ENCODE results near the gene CMBL. TPM values are rescaled to one million over a fixed set of nuclear protein-coding genes. Genes with fewer than 3 reads are reported as not detected.

Gene CMBL
- total RNA-seq, 3 donors from 2014 or later, result 8.2 to 9.4 (median 9.2) TPM

DNA sequence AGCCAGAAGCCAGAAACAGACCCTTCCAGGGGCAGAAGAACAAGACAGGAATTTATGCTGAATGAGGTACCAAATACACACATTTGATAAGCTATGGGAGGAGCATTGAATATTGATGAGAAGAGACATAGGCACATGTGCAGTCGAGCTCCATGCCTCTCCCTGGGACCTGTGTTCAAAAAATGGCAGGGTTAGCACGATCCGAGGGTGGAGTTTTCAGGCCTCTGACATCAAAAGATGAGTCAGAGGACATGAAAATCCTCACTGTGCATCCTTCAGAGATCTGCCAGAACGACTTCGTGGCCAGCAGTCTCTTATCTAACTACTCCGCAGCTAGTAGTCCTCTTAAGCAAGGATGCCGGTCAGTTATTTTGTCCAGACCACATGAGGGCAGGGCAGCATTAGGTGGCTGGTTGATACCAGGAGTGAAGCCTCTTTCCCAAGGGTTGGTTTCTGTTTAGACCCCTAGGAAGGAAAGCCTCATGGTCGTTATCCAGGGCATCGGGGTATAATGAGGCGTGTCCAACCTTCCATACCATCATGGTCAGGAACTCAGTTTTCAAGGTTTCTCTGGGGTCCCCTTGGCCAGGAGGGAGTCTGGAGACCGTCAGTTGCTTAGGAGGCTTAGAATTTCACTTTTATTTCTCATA lies 11.6 kb upstream of the CMBL start:
- Histone ChIP-seq H3K27me3 (no peaks in the 10 kb centered on the region), H3K4me1 (no peaks in the 10 kb centered on the region), H3K36me3 (no peaks in the 10 kb centered on the region), H3K4me3 (no peak overlapping the region), H3K27ac (no peak overlapping the region), H3K9me3 (no peaks in the 10 kb centered on the region)
- intact Hi-C loops (cut with DNase I; ENCODE audit: low total_unique reads), result loop anchor here (10.0 kb wide), 1 partner anchor 945 kb away; no protein-coding TSS in a partner anchor
- TF ChIP-seq, protein P1, sequence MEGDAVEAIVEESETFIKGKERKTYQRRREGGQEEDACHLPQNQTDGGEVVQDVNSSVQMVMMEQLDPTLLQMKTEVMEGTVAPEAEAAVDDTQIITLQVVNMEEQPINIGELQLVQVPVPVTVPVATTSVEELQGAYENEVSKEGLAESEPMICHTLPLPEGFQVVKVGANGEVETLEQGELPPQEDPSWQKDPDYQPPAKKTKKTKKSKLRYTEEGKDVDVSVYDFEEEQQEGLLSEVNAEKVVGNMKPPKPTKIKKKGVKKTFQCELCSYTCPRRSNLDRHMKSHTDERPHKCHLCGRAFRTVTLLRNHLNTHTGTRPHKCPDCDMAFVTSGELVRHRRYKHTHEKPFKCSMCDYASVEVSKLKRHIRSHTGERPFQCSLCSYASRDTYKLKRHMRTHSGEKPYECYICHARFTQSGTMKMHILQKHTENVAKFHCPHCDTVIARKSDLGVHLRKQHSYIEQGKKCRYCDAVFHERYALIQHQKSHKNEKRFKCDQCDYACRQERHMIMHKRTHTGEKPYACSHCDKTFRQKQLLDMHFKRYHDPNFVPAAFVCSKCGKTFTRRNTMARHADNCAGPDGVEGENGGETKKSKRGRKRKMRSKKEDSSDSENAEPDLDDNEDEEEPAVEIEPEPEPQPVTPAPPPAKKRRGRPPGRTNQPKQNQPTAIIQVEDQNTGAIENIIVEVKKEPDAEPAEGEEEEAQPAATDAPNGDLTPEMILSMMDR (IDR thresholded peaks at IDR 0.05), result no peak
- TF ChIP-seq POLR2AphosphoS5 (IDR thresholded peaks at IDR 0.05), result no peak
- no peak for TF ChIP-seq POLR2A (IDR thresholded peaks at IDR 0.05)
- DNase-seq (ENCODE audit: low spot score in 2 of 2), result no peak

DNA sequence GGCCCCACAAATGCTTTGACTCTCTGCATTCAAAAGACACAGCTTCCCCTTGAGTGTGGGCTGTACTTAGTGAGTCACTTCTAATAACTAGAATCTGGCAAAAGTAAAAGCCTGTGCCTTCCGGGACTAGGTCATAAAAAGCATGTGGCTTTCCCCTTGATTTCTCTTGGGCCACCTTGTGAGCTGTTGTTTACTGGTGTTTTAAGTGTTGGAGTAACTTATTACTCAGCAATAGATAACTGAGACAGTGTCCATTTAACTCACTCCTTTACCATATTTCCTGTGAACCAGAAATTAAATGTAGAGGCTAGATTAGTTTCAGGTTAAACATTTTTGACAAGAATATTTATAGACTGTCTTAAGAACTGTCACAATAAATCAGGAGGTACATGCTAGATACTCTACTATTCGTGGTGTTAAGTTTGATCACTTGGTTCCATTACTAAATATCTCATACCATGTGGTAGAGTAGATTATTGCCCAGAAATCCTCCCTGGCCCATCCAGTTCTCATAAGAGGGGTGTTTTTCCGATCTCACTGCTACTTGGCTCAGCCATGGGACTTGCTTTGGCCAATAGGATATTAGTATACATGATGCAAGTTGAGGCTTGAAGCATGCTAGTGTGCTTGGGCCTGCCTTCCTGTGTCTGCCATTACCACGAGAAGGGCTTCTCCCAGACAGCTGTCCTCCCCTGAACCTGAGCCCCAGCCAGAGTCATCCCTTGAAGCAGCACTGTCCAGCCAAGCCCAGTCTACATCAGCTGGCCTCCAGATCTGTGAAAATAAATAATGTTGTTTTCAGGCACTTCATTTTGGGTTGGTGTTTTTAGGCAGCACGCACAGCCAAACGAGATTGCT lies 10.4 kb upstream of the CMBL start:
- H3K27me3 ChIP-seq, result no peaks in the 10 kb centered on the region
- no peaks in the 10 kb centered on the region for H3K9me3 ChIP-seq
- H3K4me3 ChIP-seq, result no peak overlapping the region
- H3K27ac ChIP-seq, result no peak overlapping the region
- no peak for DNase-seq (ENCODE audit: low spot score in 2 of 2)
- TF ChIP-seq POLR2A (IDR thresholded peaks at IDR 0.05), result no peak
- TF ChIP-seq, protein P1 (IDR thresholded peaks at IDR 0.05), result no peak
- TF ChIP-seq POLR2AphosphoS5 (IDR thresholded peaks at IDR 0.05), result no peak
- intact Hi-C loops (cut with DNase I; ENCODE audit: low total_unique reads), result loop anchor here (10.0 kb wide), 1 partner anchor 947 kb away; no protein-coding TSS in a partner anchor
- no peaks in the 10 kb centered on the region for H3K36me3 ChIP-seq
- H3K4me1 ChIP-seq, result no peaks in the 10 kb centered on the region

DNA sequence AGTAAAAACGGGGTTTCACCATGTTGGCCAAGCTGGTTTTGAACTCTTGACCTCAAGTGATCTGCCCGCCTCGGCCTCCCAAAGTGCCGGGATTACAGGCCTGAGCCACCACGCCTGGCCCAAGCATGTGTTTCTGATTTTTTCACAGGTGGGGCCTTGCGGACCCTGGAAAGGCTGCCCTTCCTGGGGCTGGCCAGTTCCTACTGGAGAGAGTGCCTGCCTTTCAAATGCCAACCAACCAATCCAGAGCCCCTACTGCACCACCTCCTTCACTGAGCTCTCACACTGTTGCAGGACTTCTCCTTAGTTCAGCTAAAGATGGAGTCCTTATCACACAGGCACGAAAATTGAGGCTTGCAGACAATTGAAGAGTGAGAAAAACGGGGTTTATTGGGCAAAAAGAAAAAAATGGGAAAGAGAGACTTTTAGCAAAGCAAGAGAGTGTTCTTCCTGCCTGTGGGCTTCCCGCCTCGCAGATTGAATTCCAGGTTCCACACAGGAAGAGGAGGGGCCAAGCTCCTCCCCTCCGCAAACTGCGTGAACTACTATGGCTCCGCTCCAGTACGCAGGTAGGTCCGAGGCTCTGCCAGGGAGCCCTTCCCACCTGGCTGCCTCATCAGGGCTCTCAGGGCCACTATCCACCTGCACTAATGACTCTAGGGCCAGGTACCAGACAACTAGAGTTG lies 8.3 kb upstream of the CMBL start:
- H3K9me3 ChIP-seq, result no peaks in the 10 kb centered on the region
- H3K4me3 ChIP-seq, result no peak overlapping the region
- DNase-seq (ENCODE audit: low spot score in 2 of 2), result no peak
- intact Hi-C loops (cut with DNase I; ENCODE audit: low total_unique reads), result loop anchor here (10.0 kb wide), 1 partner anchor 949 kb away; no protein-coding TSS in a partner anchor
- no peaks in the 10 kb centered on the region for H3K4me1 ChIP-seq
- H3K36me3 ChIP-seq, result no peaks in the 10 kb centered on the region
- TF ChIP-seq, protein P1 (IDR thresholded peaks at IDR 0.05), result no peak
- TF ChIP-seq POLR2A (IDR thresholded peaks at IDR 0.05) (no peak), POLR2AphosphoS5 (IDR thresholded peaks at IDR 0.05) (no peak)
- H3K27ac ChIP-seq, result no peak overlapping the region
- H3K27me3 ChIP-seq, result no peaks in the 10 kb centered on the region

GRCh38 chr5:10315201-10315600 lies 7.5 kb upstream of the CMBL start:
- no peaks in the 10 kb centered on the region for H3K9me3 ChIP-seq
- no peak overlapping the region for H3K4me3 ChIP-seq
- intact Hi-C loops (cut with DNase I; ENCODE audit: low total_unique reads), result loop anchor here (10.0 kb wide), 1 partner anchor 950 kb away; no protein-coding TSS in a partner anchor
- no peak overlapping the region for H3K27ac ChIP-seq
- no peak for DNase-seq (ENCODE audit: low spot score in 2 of 2)
- H3K27me3 ChIP-seq, result no peaks in the 10 kb centered on the region
- TF ChIP-seq, protein P1 (IDR thresholded peaks at IDR 0.05), result no peak
- TF ChIP-seq POLR2AphosphoS5 (IDR thresholded peaks at IDR 0.05) (no peak), POLR2A (IDR thresholded peaks at IDR 0.05) (no peak)
- H3K4me1 ChIP-seq, result no peaks in the 10 kb centered on the region
- H3K36me3 ChIP-seq, result no peaks in the 10 kb centered on the region
